Inflammatory macrophage (primary cell): ENCODE results near the gene TNS3.

Experiments used
- DNase-seq, 2 donors: peaks; one replicate each; pipeline ENCODE4 v3.0.0-alpha.2; 2020 to 2022

The TNS3 gene

DNA sequence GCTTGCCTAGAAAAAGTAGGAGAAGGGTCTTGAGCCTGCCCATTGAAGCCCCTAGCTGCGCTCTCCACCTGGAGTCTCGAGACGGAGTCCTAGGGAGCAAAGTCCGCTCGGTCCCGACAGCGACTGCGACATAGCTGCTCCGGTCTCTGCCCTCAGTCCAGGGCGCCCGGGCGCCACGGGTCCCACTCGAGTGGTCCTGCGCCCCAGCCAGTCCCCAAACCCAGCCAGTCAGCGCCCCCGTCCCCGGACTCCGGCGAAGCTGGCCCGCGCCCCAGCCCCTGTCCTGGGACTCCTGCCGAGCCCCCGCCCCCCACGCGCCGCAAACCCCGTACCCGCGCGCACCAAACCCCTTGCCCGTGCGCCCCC lies 490 bp downstream of the TNS3 start:
- DNase-seq = peak in 1 of 2 donors; percentile 26

DNA sequence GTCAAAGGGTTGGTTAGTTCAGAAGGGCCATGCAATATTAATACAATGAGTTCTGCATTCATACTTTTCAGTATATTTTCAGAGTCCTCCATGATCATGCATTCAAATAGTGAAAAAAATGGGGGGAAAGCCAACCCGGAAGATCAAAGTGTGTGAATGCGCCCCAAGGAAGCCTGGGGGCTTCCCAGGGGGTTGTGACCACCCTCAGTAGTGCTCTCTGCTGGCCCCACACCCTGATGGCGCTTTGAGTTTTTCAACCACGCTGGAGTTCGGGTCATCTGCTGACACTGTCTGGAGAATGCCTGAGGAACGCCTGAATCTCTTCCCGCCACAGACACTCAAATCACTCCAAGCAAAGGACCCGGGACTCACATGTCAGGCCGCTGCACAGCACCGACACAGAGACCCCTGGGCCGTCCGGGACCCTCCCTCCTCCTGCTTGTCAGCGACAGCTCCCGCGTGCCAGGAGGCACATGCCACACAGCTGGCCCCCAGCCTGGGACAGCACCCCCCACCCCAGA lies 1.0 kb downstream of the TNS3 start:
- DNase-seq = peak in 1 of 2 donors; percentile 50

GRCh38 chr7:47580175-47580706 lies 1.7 kb downstream of the TNS3 start:
- DNase-seq = peak in 1 of 2 donors; percentile 25

- peak in 1 of 2 donors; percentile 22 for DNase-seq
These were observed 2.5 kb downstream of the TNS3 start for GRCh38 chr7:47579458-47579857.

GRCh38 chr7:47578579-47579270 lies 3.2 kb downstream of the TNS3 start:
- DNase-seq = no peak

DNA sequence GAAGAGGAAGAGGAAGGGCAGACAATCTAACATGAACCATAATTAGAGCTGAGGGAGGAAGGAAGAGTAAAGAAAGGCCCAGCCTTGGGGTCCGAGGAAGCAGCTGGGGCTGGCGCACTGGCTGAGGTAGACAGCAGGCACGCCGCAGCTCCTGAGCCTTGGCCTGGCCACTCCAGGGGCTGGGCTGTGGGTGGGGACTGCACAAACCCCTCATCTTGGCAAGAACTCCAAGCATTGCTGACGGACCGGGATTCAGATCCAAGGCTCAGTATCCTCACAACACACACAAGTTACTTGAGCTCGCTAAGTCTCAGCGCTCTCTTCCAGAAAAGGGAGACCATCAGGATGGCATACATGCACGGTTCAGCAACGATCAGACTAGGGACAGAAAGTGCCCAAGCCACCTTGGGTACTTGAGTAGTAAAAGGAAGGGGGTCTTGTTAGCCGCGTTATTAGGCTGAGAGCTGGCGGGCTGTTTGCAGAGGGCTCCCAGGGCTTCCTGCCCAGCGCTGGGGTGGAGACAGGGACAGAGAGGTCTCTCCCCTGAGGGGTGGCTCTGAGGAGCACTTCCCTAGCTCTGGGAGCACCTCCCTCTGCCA lies 4.5 kb downstream of the TNS3 start:
- peak in 1 of 2 donors; percentile 22 for DNase-seq

GRCh38 chr7:47576866-47577306 lies 5.0 kb downstream of the TNS3 start:
- no peak for DNase-seq

DNA sequence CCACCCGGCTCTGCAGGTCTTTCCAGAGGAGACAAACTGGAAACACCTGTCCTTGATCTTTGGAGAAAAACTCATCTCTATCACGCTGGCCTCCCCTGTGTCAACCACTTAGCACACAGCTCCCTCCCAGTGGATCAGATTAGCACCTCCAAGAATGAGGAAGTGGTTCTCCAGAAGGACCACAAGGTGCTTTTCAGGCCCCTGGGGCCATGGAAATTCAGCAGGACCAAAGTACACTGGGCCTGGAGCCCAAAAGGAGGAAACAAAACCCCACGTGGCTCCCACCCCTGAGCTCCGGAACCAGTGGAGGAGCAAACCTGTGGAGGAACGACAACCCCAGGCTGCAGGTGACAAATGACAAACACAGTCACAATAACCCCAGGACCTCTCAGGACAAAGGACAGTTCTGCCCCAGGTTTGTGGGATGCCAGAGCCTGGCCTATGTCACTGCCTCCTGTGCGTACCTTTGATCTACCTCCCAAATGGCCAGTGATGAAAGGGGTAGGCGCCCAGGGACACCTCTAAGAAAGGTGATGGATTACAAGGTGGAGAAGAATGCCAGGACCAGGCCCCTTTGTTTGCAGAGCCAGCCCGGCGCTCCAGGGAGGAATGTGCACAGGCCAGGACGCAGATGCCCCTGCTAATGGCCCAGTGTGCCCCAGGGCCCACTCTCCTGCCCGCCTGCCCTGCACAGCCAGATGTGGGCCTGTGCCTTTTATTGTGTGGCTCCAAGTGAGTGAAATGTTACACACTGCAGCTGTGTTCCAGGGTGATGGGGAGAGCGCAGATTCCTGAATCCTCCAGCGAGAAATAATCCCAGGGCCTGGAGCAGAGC lies 5.7 kb downstream of the TNS3 start:
- DNase-seq = no peak

DNA sequence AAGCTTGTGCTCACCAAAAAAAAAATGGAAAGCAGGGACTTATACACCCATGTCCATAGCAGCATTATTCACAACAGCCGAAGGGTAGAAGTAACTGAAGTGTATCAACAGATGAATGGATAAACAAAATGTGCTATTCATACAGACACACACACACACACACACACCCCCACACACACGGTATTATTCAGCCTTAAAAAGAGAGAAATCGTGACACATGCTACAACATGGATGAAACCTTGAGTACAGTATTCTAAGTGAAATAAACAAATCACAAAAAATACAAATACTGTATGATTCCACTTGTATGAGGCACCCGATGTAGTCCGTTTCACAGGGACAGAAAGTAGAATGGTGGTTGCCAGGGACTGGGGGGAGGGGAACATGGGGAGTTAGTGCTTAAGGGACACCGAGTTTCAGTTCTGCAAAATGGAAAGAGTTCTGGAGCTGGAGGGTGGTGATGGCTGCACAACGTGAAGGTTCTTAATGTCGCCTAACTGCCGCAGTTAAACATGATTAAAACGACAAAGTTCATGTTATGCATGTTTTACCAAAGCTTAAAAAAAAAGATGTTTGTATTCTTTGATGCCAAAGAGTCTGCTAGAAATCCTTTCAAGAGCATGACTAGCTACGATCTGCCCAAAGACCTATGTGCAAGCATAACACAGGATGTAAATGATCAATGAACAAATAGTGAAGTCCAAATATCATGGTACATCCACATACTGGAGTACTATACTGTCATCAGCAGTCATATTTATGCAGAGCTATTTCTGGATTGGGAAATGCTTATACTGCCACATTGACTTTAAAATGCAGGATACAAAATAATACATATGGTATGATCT lies 7.2 kb downstream of the TNS3 start:
- DNase-seq = peak; percentile 92 to 93

- DNase-seq = peak; percentile 48 to 51
These were observed 8.0 kb downstream of the TNS3 start for GRCh38 chr7:47573758-47574481.

DNA sequence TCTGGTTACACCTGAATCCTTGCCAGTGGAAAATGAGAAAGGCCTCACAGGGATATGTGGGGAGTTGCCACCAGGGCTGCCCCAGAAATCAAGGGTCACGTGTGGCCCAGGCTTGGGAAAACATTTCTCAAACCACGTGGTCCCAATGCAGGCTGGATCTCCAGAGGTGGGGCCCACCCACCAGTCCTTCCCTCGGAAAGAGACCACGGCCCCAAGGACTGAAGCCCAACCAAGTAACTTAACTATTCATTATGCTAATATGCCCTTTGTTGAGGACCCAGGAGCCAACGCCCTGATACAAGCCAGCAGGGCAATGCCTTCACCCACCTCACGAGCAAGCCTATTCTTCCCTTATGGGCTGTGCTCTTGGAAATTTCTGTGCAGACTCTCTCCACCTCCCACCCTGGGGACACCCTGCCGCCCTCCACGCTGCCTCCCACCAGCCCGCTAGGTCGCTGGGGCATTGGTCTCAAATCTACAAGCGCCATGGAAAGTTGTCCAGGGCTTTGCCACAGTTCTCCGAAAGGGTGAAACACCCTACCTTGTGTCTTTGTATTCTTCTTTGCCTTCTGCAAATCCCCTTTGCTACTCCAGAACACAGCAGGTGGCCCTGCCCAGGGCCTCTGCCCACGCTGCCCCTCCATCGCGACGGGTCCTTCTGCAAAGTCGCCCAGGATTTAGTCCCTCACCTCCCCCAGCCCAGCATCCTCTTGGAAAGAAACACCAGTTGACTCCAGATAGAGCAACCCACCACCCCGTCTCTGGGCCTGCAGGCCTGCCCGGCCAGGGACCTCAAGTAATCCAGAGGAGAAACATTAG lies 8.8 kb downstream of the TNS3 start:
- DNase-seq = no peak

GRCh38 chr7:47572094-47572445 lies 9.8 kb downstream of the TNS3 start:
- no peak for DNase-seq

GRCh38 chr7:47571331-47572093 lies 10.4 kb downstream of the TNS3 start:
- peak; percentile 62 to 72 for DNase-seq

- no peak for DNase-seq
These were observed 11.3 kb downstream of the TNS3 start for GRCh38 chr7:47570649-47571050.

- DNase-seq = peak; percentile 76 to 88
These were observed 13.4 kb downstream of the TNS3 start for GRCh38 chr7:47568547-47568946.

GRCh38 chr7:47568056-47568455 lies 13.9 kb downstream of the TNS3 start:
- no peak for DNase-seq

DNA sequence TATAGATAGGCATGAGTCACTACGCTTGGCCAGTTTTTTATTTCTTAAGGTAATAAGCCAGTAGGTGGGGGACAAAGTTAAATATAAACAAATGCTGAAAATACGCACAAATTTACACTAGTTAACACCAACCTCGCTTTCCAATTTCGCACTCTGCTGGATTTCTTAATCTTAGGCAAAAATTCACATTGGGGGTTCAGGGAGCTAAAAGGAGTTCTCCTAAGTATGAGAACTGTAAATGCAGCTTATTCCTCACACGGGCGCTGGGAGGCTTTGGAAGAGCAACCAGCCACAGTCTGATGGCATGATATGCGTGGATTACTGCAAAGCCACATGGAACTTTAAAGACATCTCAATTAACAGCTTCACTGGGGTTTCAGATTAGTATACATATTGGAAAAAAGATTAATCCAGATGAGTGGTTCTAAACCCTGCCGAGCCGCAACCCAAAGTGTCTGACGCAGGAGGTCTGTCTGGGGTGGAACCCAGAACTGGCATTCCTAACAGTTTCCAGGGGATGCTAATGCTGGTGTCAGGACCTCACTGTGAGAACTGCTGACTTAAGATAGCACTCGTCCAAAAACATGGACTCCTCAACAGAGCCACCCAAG lies 16.2 kb downstream of the TNS3 start:
- no peak for DNase-seq

GRCh38 chr7:47563521-47563920 lies 18.4 kb downstream of the TNS3 start:
- DNase-seq = peak in 1 of 2 donors; percentile 54

GRCh38 chr7:47561715-47562446 lies 20.0 kb downstream of the TNS3 start:
- no peak for DNase-seq
